NCI-H510A (cell line): ENCODE data around the gene SF3B5.
"Not testable (repeated sequence)": the region's sequence is repeated elsewhere in the genome, so short reads cannot be mapped to it uniquely, and the experiment has no call there.

Source experiments
- DNase-seq: peaks from one replicate; lab custom pipeline; 2025; lab: John Stamatoyannopoulos, UW

Gene SF3B5

GRCh38 chr6:144063744-144064401 is 31.5 kb downstream of the SF3B5 start:
- peak; percentile 24 for DNase-seq

DNA sequence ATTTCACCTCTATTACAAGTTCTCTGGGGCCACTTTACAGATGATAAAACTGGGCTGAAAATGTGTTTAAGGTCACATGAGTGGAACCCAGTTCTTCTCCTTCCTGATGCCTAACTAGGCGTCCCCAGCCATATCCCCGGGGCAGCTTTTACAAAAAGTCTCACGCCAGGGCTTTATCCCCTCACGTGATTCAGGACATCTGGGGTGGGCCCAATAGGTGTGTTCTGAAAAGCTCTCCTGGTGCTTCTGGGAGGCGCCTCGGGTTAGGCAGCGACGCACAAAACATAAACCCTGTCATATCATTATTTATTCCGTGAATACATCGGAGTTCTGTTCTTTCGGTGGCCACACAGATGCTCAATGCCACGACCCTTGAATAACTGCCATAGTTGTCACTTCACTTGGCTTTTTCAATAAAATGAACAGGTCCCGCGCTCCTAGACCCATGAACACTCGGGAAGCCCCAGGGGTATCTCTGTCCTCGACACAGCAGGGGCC is 32.1 kb downstream of the SF3B5 start:
- no peak for DNase-seq

- no peak for DNase-seq
Measured at GRCh38 chr6:144062786-144063185, 32.6 kb downstream of the SF3B5 start.

DNA sequence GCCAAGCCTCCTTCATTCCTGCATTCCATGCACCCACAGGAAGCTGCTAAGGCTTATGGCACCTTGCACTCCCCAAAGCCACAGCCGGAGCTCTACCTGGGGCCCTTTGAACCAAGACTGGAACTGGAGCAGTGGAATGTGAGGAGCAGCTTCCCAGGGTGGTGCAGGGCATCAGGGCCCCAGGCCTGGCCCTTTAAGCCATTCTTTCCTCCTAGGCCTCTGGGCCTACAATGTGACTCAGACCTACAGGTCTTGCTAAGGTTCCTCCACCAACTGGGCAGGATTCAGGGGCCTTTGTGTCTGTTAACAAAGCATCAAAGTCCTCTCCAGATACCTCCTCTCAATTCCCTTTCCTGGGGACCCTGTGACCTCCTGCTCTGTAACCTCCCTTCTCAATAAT is 36.2 kb downstream of the SF3B5 start:
- DNase-seq: no peak

DNA sequence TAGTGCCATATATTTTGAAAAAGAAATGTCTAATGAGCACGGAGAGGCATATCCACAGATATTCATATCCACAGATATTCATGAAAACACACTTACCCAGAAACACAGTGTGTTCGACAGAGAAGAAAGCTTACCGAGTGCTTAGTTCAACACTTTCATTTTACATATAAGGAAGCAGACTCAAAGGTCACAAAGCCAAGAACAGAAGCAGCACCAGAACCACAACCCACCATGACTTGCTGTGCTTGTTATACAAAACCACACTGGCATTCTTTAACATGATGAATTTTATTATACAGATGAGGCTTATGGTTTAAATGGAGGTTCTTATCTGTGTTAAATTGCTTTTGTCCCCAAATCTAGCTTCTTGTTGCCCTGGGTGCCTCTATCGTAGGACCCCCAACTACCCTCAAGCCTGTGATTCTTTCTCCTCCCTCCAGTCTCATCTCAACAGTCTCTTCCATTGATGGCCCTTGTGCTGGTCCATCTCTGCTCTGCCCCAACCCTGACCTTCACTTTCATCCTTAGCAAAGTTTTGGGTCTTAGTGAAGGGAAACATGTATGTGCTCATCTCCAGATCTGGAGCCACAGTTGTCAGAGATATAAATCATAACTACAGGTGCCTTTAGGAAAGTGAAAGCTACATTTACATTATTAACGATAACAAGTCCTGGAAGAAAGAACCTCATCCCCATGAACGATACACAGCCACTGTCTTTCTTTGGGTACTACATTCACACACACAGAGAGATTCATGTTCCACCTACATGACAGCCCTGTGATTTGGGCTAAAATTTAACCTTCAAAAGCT is 40.0 kb downstream of the SF3B5 start:
- no peak for DNase-seq

DNA sequence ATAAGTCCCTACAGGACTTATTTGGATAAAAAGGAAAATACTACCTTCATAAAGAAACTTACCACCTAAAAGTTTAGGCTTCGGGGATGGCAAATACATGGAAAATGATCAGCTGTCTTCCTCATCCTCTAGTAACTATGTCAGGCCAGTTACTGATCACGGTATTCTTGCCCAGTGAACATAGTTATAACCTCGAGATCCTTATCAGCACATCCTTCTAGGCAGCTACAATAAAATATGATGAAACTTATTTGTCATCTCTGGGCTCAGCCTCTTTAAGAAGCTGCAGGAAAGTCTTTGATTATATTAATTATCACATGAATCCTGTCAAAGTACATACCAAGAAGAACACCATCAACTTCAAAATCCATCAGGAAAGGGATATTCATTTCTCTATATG is 41.8 kb downstream of the SF3B5 start:
- DNase-seq: no peak

GRCh38 chr6:144052488-144052887 is 42.9 kb downstream of the SF3B5 start:
- DNase-seq: no peak

- no peak for DNase-seq
Measured at GRCh38 chr6:144049386-144049785, 46.0 kb downstream of the SF3B5 start.

- no peak for DNase-seq
Measured at GRCh38 chr6:144047688-144048087, 47.7 kb downstream of the SF3B5 start.

DNA sequence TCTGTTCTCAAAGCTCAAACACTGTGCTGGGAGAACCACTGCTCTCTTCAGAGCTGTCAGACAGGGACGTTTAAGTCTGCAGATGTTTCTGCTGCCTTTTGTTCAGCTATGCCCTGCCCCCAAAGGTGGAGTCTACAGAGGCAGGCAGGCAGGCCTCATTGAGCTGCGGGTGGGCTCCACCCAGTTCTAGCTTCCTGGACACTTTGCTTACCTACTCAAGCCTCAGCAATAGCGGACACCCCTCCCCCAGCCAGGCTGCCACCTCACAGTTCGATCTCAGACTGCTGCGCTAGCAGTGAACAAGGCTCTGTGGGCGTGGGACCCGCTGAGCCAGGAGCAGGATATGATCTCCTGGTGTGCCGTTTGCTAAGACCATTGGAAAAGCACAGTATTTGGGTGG is 48.7 kb downstream of the SF3B5 start:
- DNase-seq: not testable (repeated sequence)

DNA sequence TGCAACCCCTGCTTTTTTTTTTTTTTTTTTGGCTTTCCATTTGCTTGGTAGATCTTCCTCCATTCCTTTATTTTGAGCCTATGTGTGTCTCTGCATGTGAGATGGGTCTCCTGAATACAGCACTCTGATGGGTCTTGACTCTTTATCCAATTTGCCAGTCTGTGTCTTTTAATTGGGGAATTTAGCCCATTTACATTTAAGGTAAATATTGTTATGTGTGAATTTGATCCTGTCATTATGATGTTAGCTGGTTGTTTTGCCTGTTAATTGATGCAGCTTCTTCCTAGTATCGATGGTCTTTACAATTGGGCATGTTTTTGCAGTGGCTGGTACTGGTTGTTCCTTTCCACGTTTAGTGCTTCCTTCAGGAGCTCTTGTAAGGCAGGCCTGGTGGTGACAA is 50.4 kb downstream of the SF3B5 start:
- DNase-seq: not testable (repeated sequence)
